22Rv1 (cell line): ENCODE data around the gene HSPA9.

Experiments used
- ZFX ChIP-seq: fragments of 450-650 bp; IDR thresholded peaks from 2 replicates; pipeline ENCODE4 v1.6.1; 2017; ENCODE audit warnings: antibody characterized with exemption, borderline replicate concordance
- TF ChIP-seq, protein P1 (sequence below): fragments of 450-650 bp; IDR thresholded peaks from 2 replicates; pipeline ENCODE4 v1.5.1; 2017; ENCODE audit warnings: mild to moderate bottlenecking

GRCh38 chr5:138528744-138529469, 46.3 kb downstream of the HSPA9 start:
- TF ChIP-seq, protein P1, sequence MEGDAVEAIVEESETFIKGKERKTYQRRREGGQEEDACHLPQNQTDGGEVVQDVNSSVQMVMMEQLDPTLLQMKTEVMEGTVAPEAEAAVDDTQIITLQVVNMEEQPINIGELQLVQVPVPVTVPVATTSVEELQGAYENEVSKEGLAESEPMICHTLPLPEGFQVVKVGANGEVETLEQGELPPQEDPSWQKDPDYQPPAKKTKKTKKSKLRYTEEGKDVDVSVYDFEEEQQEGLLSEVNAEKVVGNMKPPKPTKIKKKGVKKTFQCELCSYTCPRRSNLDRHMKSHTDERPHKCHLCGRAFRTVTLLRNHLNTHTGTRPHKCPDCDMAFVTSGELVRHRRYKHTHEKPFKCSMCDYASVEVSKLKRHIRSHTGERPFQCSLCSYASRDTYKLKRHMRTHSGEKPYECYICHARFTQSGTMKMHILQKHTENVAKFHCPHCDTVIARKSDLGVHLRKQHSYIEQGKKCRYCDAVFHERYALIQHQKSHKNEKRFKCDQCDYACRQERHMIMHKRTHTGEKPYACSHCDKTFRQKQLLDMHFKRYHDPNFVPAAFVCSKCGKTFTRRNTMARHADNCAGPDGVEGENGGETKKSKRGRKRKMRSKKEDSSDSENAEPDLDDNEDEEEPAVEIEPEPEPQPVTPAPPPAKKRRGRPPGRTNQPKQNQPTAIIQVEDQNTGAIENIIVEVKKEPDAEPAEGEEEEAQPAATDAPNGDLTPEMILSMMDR, result no peak
- TF ChIP-seq ZFX, result no peak
